Pancreas (tissue), 10 donors: ENCODE measurements around the gene AARS2. TPM values are rescaled to one million over a fixed set of nuclear protein-coding genes. Genes with fewer than 3 reads are reported as not detected.

ENCODE experiments used
- ATAC-seq, 4 donors: fragments of 200-7000 bp; cut with Tn5 transposase; one replicate each; pipeline versions ENCODE4 v1.8.0 to v1.9.1; 2020; ENCODE audit warnings: mild to moderate bottlenecking in 4 of 4, moderate library complexity in 4 of 4
- DNase-seq, 6 donors: peaks; one replicate each; pipeline ENCODE4 v3.0.0-alpha.2; 2020
- FAIRE-seq: peaks from 2 replicates; lab custom pipeline; 2012; peaks lifted over from hg19 to GRCh38; lab: Jason Lieb, UNC
- H3K27ac ChIP-seq, 4 donors: fragments of 200-600 bp; sonication (generic); 1 replicate in 3 of 4; 2 replicates in 1 of 4; pipeline versions ENCODE4 v1.5.0 to v1.8.0; 2020
- H3K27me3 ChIP-seq, 4 donors: fragments of 200-600 bp; one replicate each; pipeline ENCODE4 v1.8.0; 2021
- H3K36me3 ChIP-seq, 3 donors: fragments of 200-600 bp; sonication (generic) in 1 of 3; one replicate each; pipeline versions ENCODE4 v1.5.0 to v1.8.0; 2020 to 2021
- H3K4me1 ChIP-seq, 3 donors: fragments of 200-600 bp; one replicate each; pipeline ENCODE4 v1.8.0; 2021
- H3K4me3 ChIP-seq, 4 donors: fragments of 200-600 bp; sonication (generic) in 2 of 4; one replicate each; pipeline versions ENCODE4 v1.5.0 to v1.8.0; 2020 to 2021
- H3K9me3 ChIP-seq, 4 donors: fragments of 200-600 bp; one replicate each; pipeline ENCODE4 v1.8.0; 2021
- WGBS, 2 donors: extraction: QIAGEN DNeasy Blood & Tissue Kit; methylation state at CpG; one replicate each; pipeline ENCODE4 v1.1.7; 2013; 5-methylcytosine and 5-hydroxymethylcytosine counted together
- intact Hi-C, 3 donors: fragments of 100-400 bp; cut with DNase I; formaldehyde crosslinking; loops; one replicate each; pipeline versions ENCODE4 v1.11.1 to v1.14.2; 2022
- polyA plus RNA-seq, 2 donors: library from polyadenylated mRNA; stranded (reverse); fragments of 200-250 nt; gene quantifications; one replicate each; pipeline ENCODE4 v1.2.3, GENCODE V29; 2013
- total RNA-seq, 6 donors: library from RNA; stranded (reverse); fragmentation: NEBNext Ultra II Directional in 4 of 6; extraction: Animal tissue kit (Norgen Biotek cat#: 25700) in 4 of 6; gene quantifications; one replicate each; pipeline versions ENCODE4 v1.2.1 to v1.2.4, GENCODE V29; 2021 to 2023
- TF ChIP-seq, protein P1 (sequence below), 4 donors: fragments of 200-600 bp; sonication (generic) in 3 of 4; IDR thresholded peaks; one replicate each; pipeline versions ENCODE4 v1.5.0 to v1.8.0; 2021; ENCODE audit warnings: antibody characterized with exemption in 4 of 4
- donor health status: healthy with polysubstance abuse.
- donor health status: DM: no; HTN: no; CAD: no; lungs with moderate emphysema.
- donor health status: DM: no; HTN: no; CAD: no.
- donor health status: control.
- donor health status: control.
- donor health status: Bipolar disorder and iron deficiency.
- donor health status: DM: yes; HTN: yes; CAD: no.
- donor health status: DM: no; HTN: no; CAD: no.
- donor health status: DM: no; HTN: no; CAD: no.
- donor health status: DM: yes; HTN: yes; CAD: no.

Gene AARS2
- total and polyA plus RNA-seq, 8 donors, result 3.6 to 8.7 (median 5.0) TPM

DNA sequence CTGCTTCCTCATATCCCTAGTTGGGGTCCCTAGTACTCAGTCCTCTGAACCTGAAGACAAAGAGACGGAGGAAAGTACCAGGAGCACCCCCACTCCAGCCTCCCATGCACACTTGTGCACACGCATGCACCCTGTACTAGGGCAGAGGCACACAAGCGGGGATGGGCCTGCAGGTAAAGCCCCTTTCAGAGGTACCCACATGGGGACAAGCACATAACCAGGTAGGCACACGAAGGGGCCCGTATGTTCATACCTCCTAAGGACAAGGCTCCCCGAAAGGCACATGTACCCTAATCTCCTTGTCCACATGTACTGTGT is 41.8 kb downstream of the AARS2 start:
- Histone ChIP-seq H3K27ac (no peak overlapping the region), H3K4me1 (peaks cover 0 to 3% (median 0%) of the 10 kb centered on the region in 3 donors), H3K27me3 (peaks cover 0 to 8% (median 3%) of the 10 kb centered on the region in 4 donors), H3K36me3 (no peaks in the 10 kb centered on the region), H3K4me3 (no peak overlapping the region), H3K9me3 (no peaks in the 10 kb centered on the region)
- DNase-seq (peak in 1 of 6 donors; percentile 27), FAIRE-seq (no peak), ATAC-seq (no peak)
- intact Hi-C loops, result no loop called here
- 87 to 94% methylated on average over 6 of the region's 6 CpGs for WGBS, 2 donors
- TF ChIP-seq, protein P1, sequence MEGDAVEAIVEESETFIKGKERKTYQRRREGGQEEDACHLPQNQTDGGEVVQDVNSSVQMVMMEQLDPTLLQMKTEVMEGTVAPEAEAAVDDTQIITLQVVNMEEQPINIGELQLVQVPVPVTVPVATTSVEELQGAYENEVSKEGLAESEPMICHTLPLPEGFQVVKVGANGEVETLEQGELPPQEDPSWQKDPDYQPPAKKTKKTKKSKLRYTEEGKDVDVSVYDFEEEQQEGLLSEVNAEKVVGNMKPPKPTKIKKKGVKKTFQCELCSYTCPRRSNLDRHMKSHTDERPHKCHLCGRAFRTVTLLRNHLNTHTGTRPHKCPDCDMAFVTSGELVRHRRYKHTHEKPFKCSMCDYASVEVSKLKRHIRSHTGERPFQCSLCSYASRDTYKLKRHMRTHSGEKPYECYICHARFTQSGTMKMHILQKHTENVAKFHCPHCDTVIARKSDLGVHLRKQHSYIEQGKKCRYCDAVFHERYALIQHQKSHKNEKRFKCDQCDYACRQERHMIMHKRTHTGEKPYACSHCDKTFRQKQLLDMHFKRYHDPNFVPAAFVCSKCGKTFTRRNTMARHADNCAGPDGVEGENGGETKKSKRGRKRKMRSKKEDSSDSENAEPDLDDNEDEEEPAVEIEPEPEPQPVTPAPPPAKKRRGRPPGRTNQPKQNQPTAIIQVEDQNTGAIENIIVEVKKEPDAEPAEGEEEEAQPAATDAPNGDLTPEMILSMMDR (IDR thresholded peaks at IDR 0.05), result no peak

DNA sequence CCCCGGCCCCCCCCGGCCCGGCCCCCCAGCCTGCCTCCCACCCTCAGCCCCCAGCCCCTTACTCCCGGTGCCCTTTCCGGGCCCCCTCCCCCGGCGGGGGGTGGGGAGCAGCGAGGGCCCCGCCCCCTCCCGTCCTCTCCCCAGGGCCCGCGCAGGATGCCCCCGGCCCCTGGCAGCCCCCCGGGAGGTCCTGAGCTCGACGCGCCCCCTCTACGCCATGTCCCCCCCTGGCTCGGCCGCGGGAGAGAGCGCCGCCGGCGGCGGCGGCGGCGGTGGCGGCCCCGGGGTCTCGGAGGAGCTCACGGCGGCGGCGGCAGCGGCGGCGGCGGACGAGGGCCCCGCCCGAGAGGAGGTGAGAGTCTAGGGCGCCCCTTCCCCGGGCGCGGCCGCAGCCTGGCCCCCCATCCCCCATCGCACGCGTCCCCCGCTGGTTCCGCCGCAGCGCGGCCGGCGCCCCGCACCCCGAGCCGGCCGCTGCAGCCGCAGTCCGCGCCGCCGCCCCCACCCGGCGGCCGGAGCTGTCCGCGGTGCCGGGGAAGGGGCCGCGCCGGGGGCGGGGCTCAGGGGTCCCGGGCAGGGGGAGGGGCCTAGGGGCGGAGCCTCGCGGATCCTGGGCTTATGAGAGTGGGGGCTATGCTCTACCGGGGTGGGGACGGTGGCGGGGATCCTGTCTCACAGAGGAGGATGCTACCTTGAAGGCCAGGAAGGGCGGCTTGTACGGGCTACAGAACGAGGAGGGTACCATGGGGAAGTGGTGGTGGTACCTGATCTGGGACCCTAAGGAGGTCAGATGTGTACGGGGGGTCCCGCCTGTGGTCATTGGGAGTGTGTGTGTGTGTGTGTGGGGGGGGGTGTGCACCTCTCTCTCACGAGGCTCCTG is 42.4 kb downstream of the AARS2 start:
- Histone ChIP-seq H3K4me1 (peaks cover 0 to 3% (median 0%) of the 10 kb centered on the region in 3 donors), H3K27ac (no peak overlapping the region), H3K27me3 (peaks cover 0 to 6% (median 3%) of the 10 kb centered on the region in 4 donors), H3K9me3 (no peaks in the 10 kb centered on the region), H3K36me3 (no peaks in the 10 kb centered on the region), H3K4me3 (peak overlapping the region in 3 of 4 donors; percentile 18 to 35 (median 30))
- 3 to 5% methylated on average over 28 to 89 of the region's 90 CpGs for WGBS, 2 donors
- DNase-seq (peak in 1 of 6 donors; percentile 70), FAIRE-seq (no peak), ATAC-seq (no peak)
- intact Hi-C loops, result no loop called here
- TF ChIP-seq, protein P1 (IDR thresholded peaks at IDR 0.05), result no peak

DNA sequence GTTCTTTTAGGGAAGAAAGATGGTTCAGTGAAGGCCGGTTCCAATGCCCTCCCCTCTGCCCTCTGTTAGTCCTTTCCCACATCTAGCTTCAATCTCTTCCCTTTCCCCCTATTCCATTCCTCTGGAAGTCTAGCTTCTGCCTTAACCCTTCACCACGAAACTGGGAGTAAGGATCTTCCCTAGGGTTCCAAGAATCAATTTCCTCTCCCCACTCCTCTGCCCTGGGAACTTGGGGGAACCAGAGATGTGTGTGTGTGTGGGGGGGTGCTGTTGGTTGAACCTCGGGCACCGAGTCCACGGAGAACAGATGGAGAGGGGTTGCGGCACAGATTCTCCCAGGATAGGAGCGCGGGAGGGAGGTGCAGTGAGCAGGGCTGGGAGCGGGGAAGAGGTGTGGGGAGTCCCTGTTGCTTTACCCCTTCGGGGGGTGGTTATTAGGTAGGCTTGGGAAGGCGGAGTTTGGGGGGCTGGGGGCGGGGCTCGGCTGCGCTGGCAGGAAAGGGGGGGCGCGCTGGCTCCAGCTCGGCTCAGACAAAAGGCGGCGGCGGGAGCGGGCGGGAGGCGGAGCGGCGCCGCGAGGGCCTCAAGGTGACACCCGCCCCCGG is 43.1 kb downstream of the AARS2 start, which contains the start of gene TMEM151B:
TMEM151B (plus strand) TSS at position 530 of the 605 bp plus-strand sequence. CDS start 293 bp downstream, outside the sequence.
- 24 to 43% methylated on average over 14 to 25 of the region's 29 CpGs for WGBS, 2 donors
- no peaks in the 10 kb centered on the region for H3K4me1 ChIP-seq
- FAIRE-seq, result no peak
- TF ChIP-seq, protein P1 (IDR thresholded peaks at IDR 0.05), result no peak
- no peaks in the 10 kb centered on the region for H3K27me3 ChIP-seq
- peak within 1 kb of the TSS in 3 of 4 donors; percentile 18 to 35 (median 30) for H3K4me3 ChIP-seq
- DNase-seq, result peak in 1 of 6 donors; percentile 52
- no peaks in the 10 kb centered on the region for H3K36me3 ChIP-seq
- no peak within 1 kb of the TSS for H3K27ac ChIP-seq
- no peak for ATAC-seq
- intact Hi-C loops, result loop anchor here in 2 of 3 donors (5.0 kb wide), 2 partner anchors 62 to 67 kb away; no protein-coding TSS in a partner anchor
- no peaks in the 10 kb centered on the region for H3K9me3 ChIP-seq

GRCh38 chr6:44269178-44269920 is 43.8 kb downstream of the AARS2 start:
- Histone ChIP-seq H3K36me3 (no peaks in the 10 kb centered on the region), H3K4me3 (no peak overlapping the region), H3K27ac (no peak overlapping the region), H3K4me1 (peaks cover 0 to 4% (median 1%) of the 10 kb centered on the region in 3 donors), H3K27me3 (no peaks in the 10 kb centered on the region), H3K9me3 (no peaks in the 10 kb centered on the region)
- peak in 1 of 6 donors; percentile 12 for DNase-seq
- FAIRE-seq, result no peak
- 27% methylated on average over 1 of the region's 1 CpG for WGBS, 2 donors
- intact Hi-C loops, result loop anchor here in 2 of 3 donors (5.0 kb wide), 2 partner anchors 63 to 68 kb away; no protein-coding TSS in a partner anchor
- ATAC-seq, result no peak
- TF ChIP-seq, protein P1 (IDR thresholded peaks at IDR 0.05), result no peak
